NCI-H1105 (cell line): Measurements from ENCODE around the gene LRRC42.

Experiments
- DNase-seq: peaks from one replicate; lab custom pipeline; 2025; lab: John Stamatoyannopoulos, UW

LRRC42 gene

GRCh38 chr1:53946252-53947171 is at the start of gene LRRC42:
LRRC42 (plus strand) TSS chr1:53946350; CDS start chr1:53952000, 5,650 bp downstream.
- DNase-seq, result peak; percentile 92

- no peak for DNase-seq
Observed at GRCh38 chr1:53896635-53897229, 49.4 kb upstream of the LRRC42 start.

- DNase-seq, result peak; percentile 66
Observed at GRCh38 chr1:53899206-53899628, 46.9 kb upstream of the LRRC42 start.

GRCh38 chr1:53899708-53900107 is 46.4 kb upstream of the LRRC42 start:
- no peak for DNase-seq

- DNase-seq, result no peak
Observed at GRCh38 chr1:53902235-53903138, 43.7 kb upstream of the LRRC42 start.

GRCh38 chr1:53905509-53905908 is 40.6 kb upstream of the LRRC42 start:
- no peak for DNase-seq

- no peak for DNase-seq
Observed at GRCh38 chr1:53906121-53906520, 40.0 kb upstream of the LRRC42 start.

GRCh38 chr1:53909946-53910345 is 36.2 kb upstream of the LRRC42 start:
- DNase-seq, result no peak

- DNase-seq, result no peak
Observed at GRCh38 chr1:53911442-53911841, 34.7 kb upstream of the LRRC42 start.

GRCh38 chr1:53913352-53914033 is 32.7 kb upstream of the LRRC42 start:
- DNase-seq, result no peak

GRCh38 chr1:53918343-53918742 is 27.8 kb upstream of the LRRC42 start:
- DNase-seq, result no peak

GRCh38 chr1:53919675-53920066 is 26.5 kb upstream of the LRRC42 start:
- DNase-seq, result no peak

- no peak for DNase-seq
Observed at GRCh38 chr1:53927376-53927881, 18.7 kb upstream of the LRRC42 start.

GRCh38 chr1:53929246-53929960 is 16.7 kb upstream of the LRRC42 start:
- DNase-seq, result no peak

- no peak for DNase-seq
Observed at GRCh38 chr1:53930932-53931331, 15.2 kb upstream of the LRRC42 start.

GRCh38 chr1:53931523-53931922 is 14.6 kb upstream of the LRRC42 start:
- DNase-seq, result no peak

GRCh38 chr1:53934170-53934765 is 11.9 kb upstream of the LRRC42 start:
- no peak for DNase-seq

- no peak for DNase-seq
Observed at GRCh38 chr1:53936430-53936829, 9.7 kb upstream of the LRRC42 start.

- no peak for DNase-seq
Observed at GRCh38 chr1:53938136-53938830, 7.9 kb upstream of the LRRC42 start.
